Activated CD4-positive, alpha-beta memory T cell treated with anti-CD3 and anti-CD28 coated beads for 36 hours (primary cell): ENCODE data around the gene SEC62. TPM values are rescaled to one million over a fixed set of nuclear protein-coding genes. Genes with fewer than 3 reads are reported as not detected.

Experiments
- CTCF ChIA-PET: fragments of 350-600 bp; sonication (Branson Sonifier 250); formaldehyde crosslinking; loops from one replicate; lab custom pipeline; 2021; ENCODE audit warnings: antibody characterized with exemption, inconsistent platforms; lab: Charles Lee
- POLR2A ChIA-PET: fragments of 350-600 bp; sonication (Branson Sonifier 250); formaldehyde crosslinking; loops from one replicate; lab custom pipeline; 2021; ENCODE audit warnings: antibody characterized with exemption; lab: Charles Lee
- DNase-seq: peaks from one replicate; pipeline ENCODE4 v3.0.0-alpha.2; 2020
- H3K27ac Mint-ChIP-seq: one replicate; pipeline ENCODE4 v1.8.0; 2021; ENCODE audit warnings: mixed read lengths
- H3K27me3 Mint-ChIP-seq: one replicate; pipeline ENCODE4 v1.8.0; 2021; ENCODE audit warnings: mixed read lengths
- H3K36me3 Mint-ChIP-seq: one replicate; pipeline ENCODE4 v1.8.0; 2021; ENCODE audit warnings: mixed read lengths
- H3K4me1 Mint-ChIP-seq: one replicate; pipeline ENCODE4 v1.8.0; 2021; ENCODE audit warnings: low read depth, mixed read lengths
- H3K4me3 Mint-ChIP-seq: one replicate; pipeline ENCODE4 v1.8.0; 2021; ENCODE audit warnings: mild to moderate bottlenecking, mixed read lengths
- H3K9me3 Mint-ChIP-seq: one replicate; pipeline ENCODE4 v1.8.0; 2021; ENCODE audit warnings: mixed read lengths
- intact Hi-C: fragments of 100-400 bp; cut with micrococcal nuclease; formaldehyde crosslinking; loops from one replicate; pipeline ENCODE4 v1.15.1; 2023
- total RNA-seq, 2 experiments: library from RNA; stranded (reverse); gene quantifications; one replicate each; pipeline ENCODE4 v1.2.3, GENCODE V29; 2021

The SEC62 gene
- total RNA-seq: 10 to 100 TPM; 59.7 to 60.7 TPM

- H3K4me1 Mint-ChIP-seq: peaks cover 59% of the 10 kb centered on the region
Observed at GRCh38 chr3:169966428-169966950, at the start of gene SEC62. SEC62 (plus strand) TSS chr3:169966807; CDS start chr3:169966823, 16 bp downstream.

DNA sequence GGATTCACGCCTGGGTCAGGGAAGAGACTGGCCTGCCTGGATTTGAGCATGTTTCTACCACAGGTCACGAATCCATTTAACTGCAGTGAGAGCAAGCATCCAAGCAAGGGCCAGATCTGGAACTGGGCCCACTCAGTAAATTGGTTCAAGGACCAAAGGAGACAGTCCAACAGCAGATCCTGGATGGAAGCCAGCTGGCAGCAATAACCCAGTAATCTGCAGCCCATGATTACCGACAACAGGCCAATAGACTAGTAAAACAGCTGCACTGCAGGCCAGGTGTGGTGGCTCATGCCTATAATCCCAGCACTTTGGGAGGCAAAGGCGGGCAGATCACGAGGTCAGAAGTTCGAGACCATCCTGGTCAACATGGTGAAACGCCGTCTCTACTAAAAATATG, 43.4 kb upstream of the SEC62 start:
- H3K27me3 Mint-ChIP-seq: peaks cover 4% of the 10 kb centered on the region
- H3K4me3 Mint-ChIP-seq: no peak overlapping the region
- no peaks in the 10 kb centered on the region for H3K36me3 Mint-ChIP-seq
- CTCF ChIA-PET: no interaction called here
- H3K27ac Mint-ChIP-seq: no peak overlapping the region
- POLR2A ChIA-PET: no interaction called here
- no peaks in the 10 kb centered on the region for H3K4me1 Mint-ChIP-seq
- intact Hi-C loops: no loop called here
- no peak for DNase-seq
- H3K9me3 Mint-ChIP-seq: no peaks in the 10 kb centered on the region

More at GRCh38 chr3:169966428-169966950, at the start of gene SEC62:
- H3K4me3 Mint-ChIP-seq: peak within 1 kb of the TSS; percentile 80
- peak within 1 kb of the TSS; percentile 96 for H3K27ac Mint-ChIP-seq
- intact Hi-C loops: loop anchor here (1.0 to 5.0 kb wide), 10 partner anchors 33 to 391 kb away; partner anchors contain the start of genes LRRC34, LRRIQ4, MYNN and PHC3
- POLR2A ChIA-PET: interaction anchor here (0.6 to 2.2 kb wide), 9 partner anchors 32 to 215 kb away, joined by 3 to 10 read pairs (median 4); partner anchors contain the start of genes MYNN, PHC3 and TERC
- no peaks in the 10 kb centered on the region for H3K9me3 Mint-ChIP-seq
- no peaks in the 10 kb centered on the region for H3K36me3 Mint-ChIP-seq
- DNase-seq: peak; percentile 97
- H3K27me3 Mint-ChIP-seq: no peaks in the 10 kb centered on the region
- CTCF ChIA-PET: interaction anchor here (0.7 to 2.2 kb wide), 13 partner anchors 11 to 203 kb away, joined by 3 to 8 read pairs (median 4); partner anchors contain the start of genes GPR160 and MYNN

DNA sequence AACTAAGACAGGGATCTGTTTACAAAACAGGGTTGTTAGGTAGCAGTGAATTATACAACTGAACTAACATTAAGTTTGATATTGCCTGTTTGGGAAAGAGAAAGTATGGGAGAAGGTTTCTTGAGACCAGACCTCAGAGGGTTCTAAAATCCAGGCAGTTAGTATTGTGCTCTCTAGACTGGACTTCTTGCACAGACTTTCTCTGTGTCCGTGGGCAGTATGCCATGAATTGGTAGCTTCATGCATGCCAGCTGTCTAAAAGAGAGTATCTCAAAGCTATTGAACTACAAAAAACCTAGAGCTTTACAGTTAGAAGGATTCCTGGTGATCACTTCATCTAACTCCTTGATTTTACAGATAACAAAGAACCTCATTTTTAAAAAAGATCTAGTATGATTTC, 42.8 kb upstream of the SEC62 start:
- peaks cover 4% of the 10 kb centered on the region for H3K27me3 Mint-ChIP-seq
- H3K9me3 Mint-ChIP-seq: no peaks in the 10 kb centered on the region
- no peaks in the 10 kb centered on the region for H3K4me1 Mint-ChIP-seq
- H3K36me3 Mint-ChIP-seq: no peaks in the 10 kb centered on the region
- intact Hi-C loops: no loop called here
- POLR2A ChIA-PET: no interaction called here
- DNase-seq: no peak
- CTCF ChIA-PET: no interaction called here
- no peak overlapping the region for H3K27ac Mint-ChIP-seq
- no peak overlapping the region for H3K4me3 Mint-ChIP-seq

DNA sequence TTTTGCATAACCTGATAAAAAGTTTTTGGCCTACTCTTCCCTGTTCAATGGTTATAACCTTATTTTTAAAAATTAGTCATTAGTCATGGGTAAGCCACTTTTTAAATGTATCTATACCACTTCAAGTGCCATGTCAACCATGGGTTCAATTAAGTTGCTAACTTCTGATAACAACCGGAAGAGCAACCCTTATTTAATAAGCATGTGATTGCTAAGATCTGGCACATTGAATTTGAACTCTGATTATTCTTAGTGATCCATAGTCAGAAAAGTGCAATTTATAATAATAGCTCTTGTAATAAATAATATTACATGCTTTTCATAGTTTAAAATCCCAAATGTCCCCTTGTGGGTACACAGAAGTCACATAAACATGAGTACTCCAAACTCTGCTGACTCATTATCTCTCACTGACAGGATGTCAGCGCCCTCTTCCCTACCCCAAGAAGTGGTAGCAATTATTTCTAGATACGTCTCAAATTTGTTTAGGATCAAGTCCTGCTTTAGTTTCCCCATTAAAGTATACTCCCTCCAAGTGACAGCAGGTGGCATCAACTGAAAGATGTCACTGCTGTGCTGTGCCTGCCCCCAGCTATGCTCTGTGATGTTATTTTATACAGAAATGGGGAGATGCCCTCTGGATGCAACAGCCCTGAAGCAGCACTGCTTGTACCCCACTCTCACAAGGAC, 36.6 kb upstream of the SEC62 start:
- no peak overlapping the region for H3K27ac Mint-ChIP-seq
- DNase-seq: no peak
- no peaks in the 10 kb centered on the region for H3K36me3 Mint-ChIP-seq
- intact Hi-C loops: no loop called here
- ChIA-PET CTCF (no interaction called here), POLR2A (no interaction called here)
- no peaks in the 10 kb centered on the region for H3K27me3 Mint-ChIP-seq
- H3K4me1 Mint-ChIP-seq: no peaks in the 10 kb centered on the region
- H3K4me3 Mint-ChIP-seq: no peak overlapping the region
- H3K9me3 Mint-ChIP-seq: no peaks in the 10 kb centered on the region

DNA sequence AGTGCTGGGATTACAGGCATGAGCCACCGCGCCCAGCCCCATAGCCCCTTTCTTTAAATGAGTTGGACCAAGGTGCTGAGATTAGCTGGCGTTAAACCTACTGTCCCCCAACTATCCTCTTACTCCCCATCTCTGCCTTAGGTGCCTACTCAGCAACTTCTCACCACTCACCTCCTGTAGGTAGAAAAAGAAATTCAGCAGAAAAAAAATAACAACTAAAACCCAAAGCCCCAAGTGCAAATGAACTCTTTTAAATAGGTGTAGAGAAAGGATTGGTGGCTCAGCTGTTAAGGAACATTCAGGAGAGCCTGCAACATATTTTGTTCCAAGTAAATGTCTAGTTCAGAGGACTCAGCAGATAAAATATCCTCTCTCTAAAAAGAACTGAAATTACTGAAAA, 35.8 kb upstream of the SEC62 start:
- no peak overlapping the region for H3K4me3 Mint-ChIP-seq
- no peak for DNase-seq
- no peaks in the 10 kb centered on the region for H3K36me3 Mint-ChIP-seq
- H3K9me3 Mint-ChIP-seq: no peaks in the 10 kb centered on the region
- intact Hi-C loops: no loop called here
- H3K4me1 Mint-ChIP-seq: no peaks in the 10 kb centered on the region
- ChIA-PET CTCF (no interaction called here), POLR2A (no interaction called here)
- peaks cover 3% of the 10 kb centered on the region for H3K27me3 Mint-ChIP-seq
- no peak overlapping the region for H3K27ac Mint-ChIP-seq

DNA sequence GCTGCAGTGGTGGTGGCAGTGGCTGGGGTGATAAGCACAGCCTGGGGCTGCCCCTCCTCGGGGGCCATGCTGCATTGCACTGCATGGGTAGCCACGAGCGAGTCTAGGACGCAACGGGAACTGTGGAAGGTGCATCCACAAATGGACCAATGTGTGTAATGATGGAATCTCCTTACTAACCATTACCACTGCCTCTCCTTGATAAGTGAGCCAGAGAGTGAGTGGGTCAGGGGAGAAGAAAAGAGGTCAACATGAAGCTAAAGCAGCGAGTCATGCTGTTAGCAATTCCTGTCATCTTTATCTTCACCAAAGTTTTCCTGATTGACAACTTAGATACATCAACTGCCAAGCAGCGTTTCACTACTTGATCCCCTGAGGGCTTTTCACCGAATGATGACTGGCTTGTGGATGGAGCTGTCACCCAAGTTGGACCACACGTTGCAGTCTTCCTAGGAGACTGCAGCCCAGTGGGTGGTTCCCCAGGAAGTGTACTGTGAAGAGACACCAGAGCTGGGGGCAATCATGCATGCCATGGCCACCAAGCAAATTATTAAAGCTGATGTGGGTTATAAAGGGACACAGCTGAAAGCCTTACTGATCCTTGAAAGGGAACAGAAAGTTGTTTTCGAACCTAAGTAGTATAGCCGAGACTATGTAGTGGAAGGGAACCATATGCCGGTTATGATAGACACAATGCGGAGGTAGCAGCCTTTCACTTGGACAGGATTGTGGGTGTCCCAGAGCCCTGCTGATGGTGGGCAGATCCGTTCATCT, 34.7 kb upstream of the SEC62 start:
- Mint-ChIP-seq H3K36me3 (no peaks in the 10 kb centered on the region), H3K27me3 (peaks cover 5% of the 10 kb centered on the region), H3K27ac (no peak overlapping the region), H3K9me3 (no peaks in the 10 kb centered on the region), H3K4me1 (no peaks in the 10 kb centered on the region), H3K4me3 (no peak overlapping the region)
- intact Hi-C loops: no loop called here
- ChIA-PET CTCF (no interaction called here), POLR2A (no interaction called here)
- no peak for DNase-seq

GRCh38 chr3:169939320-169939719, 27.3 kb upstream of the SEC62 start:
- Mint-ChIP-seq H3K27me3 (peaks cover 15% of the 10 kb centered on the region), H3K4me3 (no peak overlapping the region)
- CTCF ChIA-PET: no interaction called here

GRCh38 chr3:169939751-169940150, 26.9 kb upstream of the SEC62 start:
- ChIA-PET POLR2A (no interaction called here), CTCF (no interaction called here)
- Mint-ChIP-seq H3K36me3 (no peaks in the 10 kb centered on the region), H3K4me1 (peaks cover 6% of the 10 kb centered on the region), H3K9me3 (no peaks in the 10 kb centered on the region), H3K27me3 (peaks cover 15% of the 10 kb centered on the region), H3K4me3 (no peak overlapping the region), H3K27ac (no peak overlapping the region)
- no peak for DNase-seq
- intact Hi-C loops: no loop called here

More at GRCh38 chr3:169939320-169939719, 27.3 kb upstream of the SEC62 start:
- H3K9me3 Mint-ChIP-seq: no peaks in the 10 kb centered on the region
- peaks cover 6% of the 10 kb centered on the region for H3K4me1 Mint-ChIP-seq
- intact Hi-C loops: no loop called here
- POLR2A ChIA-PET: no interaction called here
- no peaks in the 10 kb centered on the region for H3K36me3 Mint-ChIP-seq
- no peak overlapping the region for H3K27ac Mint-ChIP-seq
- no peak for DNase-seq

GRCh38 chr3:169940470-169941181, 26.0 kb upstream of the SEC62 start:
- no peak overlapping the region for H3K27ac Mint-ChIP-seq
- ChIA-PET CTCF (no interaction called here), POLR2A (no interaction called here)
- H3K36me3 Mint-ChIP-seq: no peaks in the 10 kb centered on the region
- peaks cover 15% of the 10 kb centered on the region for H3K27me3 Mint-ChIP-seq
- H3K9me3 Mint-ChIP-seq: no peaks in the 10 kb centered on the region
- DNase-seq: no peak
- H3K4me1 Mint-ChIP-seq: peaks cover 11% of the 10 kb centered on the region
- no peak overlapping the region for H3K4me3 Mint-ChIP-seq
- intact Hi-C loops: no loop called here

DNA sequence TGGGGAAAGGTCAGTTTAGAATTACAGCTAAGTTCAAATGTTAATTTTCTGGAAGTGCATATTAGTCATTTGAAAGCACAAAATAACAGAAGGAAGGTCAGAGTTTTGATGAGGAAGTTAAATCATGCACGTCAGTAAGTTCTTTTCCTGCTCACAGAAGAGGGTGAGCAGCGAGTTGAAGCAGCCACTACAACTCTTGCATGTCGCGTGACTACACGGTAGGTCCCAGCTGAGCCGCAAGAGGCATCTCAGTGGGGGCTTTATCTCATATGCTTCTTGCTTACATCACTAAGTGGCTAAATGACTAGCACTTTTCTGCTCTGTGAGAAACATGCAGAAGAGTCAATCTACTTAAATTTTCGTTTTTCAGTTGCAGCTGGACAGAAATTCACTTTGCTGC, 21.3 kb upstream of the SEC62 start:
- Mint-ChIP-seq H3K4me1 (peaks cover 12% of the 10 kb centered on the region), H3K27me3 (peaks cover 3% of the 10 kb centered on the region), H3K36me3 (no peaks in the 10 kb centered on the region), H3K4me3 (no peak overlapping the region), H3K9me3 (no peaks in the 10 kb centered on the region), H3K27ac (no peak overlapping the region)
- DNase-seq: peak; percentile 67
- ChIA-PET POLR2A (no interaction called here), CTCF (no interaction called here)
- intact Hi-C loops: no loop called here

DNA sequence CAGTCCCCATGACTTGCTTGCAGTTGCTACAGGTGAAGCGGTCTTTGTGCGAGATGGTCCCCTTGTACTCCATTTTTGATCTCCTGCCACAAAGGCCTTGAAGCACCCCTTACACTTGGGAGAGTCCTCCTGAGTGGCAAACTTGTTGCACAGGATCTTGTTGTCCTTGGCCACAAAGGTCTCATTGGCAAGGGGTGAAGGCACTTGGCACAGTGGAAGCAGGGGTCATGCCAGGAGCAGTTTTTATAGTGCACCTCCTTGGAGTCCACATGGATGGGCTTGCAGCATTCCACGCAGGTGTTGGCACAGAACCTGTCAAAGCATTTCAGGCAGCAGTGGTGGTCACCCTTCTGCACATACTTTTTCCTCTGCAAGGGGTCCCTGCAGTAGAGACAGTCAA, 20.3 kb upstream of the SEC62 start:
- no peaks in the 10 kb centered on the region for H3K9me3 Mint-ChIP-seq
- POLR2A ChIA-PET: no interaction called here
- H3K36me3 Mint-ChIP-seq: no peaks in the 10 kb centered on the region
- H3K4me3 Mint-ChIP-seq: no peak overlapping the region
- peaks cover 3% of the 10 kb centered on the region for H3K27me3 Mint-ChIP-seq
- CTCF ChIA-PET: interaction anchor here (0.6 kb wide), 1 partner anchor 114 kb away, joined by 3 read pairs; no protein-coding TSS in a partner anchor
- intact Hi-C loops: no loop called here
- H3K4me1 Mint-ChIP-seq: peaks cover 7% of the 10 kb centered on the region
- H3K27ac Mint-ChIP-seq: no peak overlapping the region
- DNase-seq: no peak
